Esophagus muscularis mucosa (tissue), 3 donors: Measurements from ENCODE around the gene SLF2.

Source experiments
- POLR2A ChIP-seq: fragments of 450-650 bp; IDR thresholded peaks from one replicate; pipeline ENCODE4 v1.6.1; 2017; ENCODE audit warnings: antibody characterized with exemption, moderate library complexity, mild to moderate bottlenecking, low read depth
- POLR2AphosphoS5 ChIP-seq, 2 donors: sonication (generic); formaldehyde crosslinking; IDR thresholded peaks; one replicate each; pipeline ENCODE4 v1.6.1; 2017; ENCODE audit warnings: antibody characterized with exemption in 2 of 2
- TF ChIP-seq, protein P1 (sequence below), 3 experiments: fragments of 200-600 bp in 2 of 3; fragments of 450-650 bp in 1 of 3; sonication (generic) in 2 of 3; IDR thresholded peaks; one replicate each; pipeline ENCODE4 v1.5.1; 2017 to 2019; ENCODE audit warnings: antibody characterized with exemption in 3 of 3, mild to moderate bottlenecking in 2 of 3, moderate library complexity in 1 of 3

DNA sequence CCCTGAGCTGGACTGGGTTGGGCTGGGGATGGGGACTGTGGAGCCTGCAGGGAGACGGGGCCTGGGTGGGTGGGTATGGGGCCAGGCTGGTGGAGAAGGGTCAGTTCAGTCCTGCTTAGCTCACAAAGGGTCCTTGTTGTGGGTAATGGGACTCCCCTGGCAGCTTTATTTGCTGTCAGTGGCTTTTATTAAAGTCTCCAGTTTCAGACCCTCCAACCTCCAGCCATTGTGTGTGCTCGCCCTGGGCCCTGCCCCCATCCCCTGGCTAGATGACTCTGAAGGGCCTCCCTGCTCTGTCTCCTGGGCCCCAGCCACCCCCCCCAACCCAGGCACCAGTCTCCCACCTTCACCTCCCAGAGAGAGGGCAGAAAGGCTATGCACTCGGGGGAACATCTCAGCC is 44.4 kb upstream of the SLF2 start:
- TF ChIP-seq POLR2AphosphoS5 (IDR thresholded peaks at IDR 0.05) (no peak), POLR2A (no peak)
- TF ChIP-seq, protein P1, sequence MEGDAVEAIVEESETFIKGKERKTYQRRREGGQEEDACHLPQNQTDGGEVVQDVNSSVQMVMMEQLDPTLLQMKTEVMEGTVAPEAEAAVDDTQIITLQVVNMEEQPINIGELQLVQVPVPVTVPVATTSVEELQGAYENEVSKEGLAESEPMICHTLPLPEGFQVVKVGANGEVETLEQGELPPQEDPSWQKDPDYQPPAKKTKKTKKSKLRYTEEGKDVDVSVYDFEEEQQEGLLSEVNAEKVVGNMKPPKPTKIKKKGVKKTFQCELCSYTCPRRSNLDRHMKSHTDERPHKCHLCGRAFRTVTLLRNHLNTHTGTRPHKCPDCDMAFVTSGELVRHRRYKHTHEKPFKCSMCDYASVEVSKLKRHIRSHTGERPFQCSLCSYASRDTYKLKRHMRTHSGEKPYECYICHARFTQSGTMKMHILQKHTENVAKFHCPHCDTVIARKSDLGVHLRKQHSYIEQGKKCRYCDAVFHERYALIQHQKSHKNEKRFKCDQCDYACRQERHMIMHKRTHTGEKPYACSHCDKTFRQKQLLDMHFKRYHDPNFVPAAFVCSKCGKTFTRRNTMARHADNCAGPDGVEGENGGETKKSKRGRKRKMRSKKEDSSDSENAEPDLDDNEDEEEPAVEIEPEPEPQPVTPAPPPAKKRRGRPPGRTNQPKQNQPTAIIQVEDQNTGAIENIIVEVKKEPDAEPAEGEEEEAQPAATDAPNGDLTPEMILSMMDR (IDR thresholded peaks at IDR 0.05): no peak
